8988T (cell line): ENCODE measurements around the gene LRMDA.

ENCODE experiments used
- DNase-seq: peaks from one replicate; pipeline ENCODE4 v3.0.0; 2011

LRMDA gene

GRCh38 chr10:76150876-76151288 lies 719.5 kb downstream of the LRMDA start:
- no peak for DNase-seq

GRCh38 chr10:76152186-76152585 lies 720.8 kb downstream of the LRMDA start:
- DNase-seq = no peak

GRCh38 chr10:76155961-76156360 lies 724.5 kb downstream of the LRMDA start:
- no peak for DNase-seq

- no peak for DNase-seq
Observed at GRCh38 chr10:76160446-76161300, 729.2 kb downstream of the LRMDA start.

GRCh38 chr10:76161301-76161582 lies 729.8 kb downstream of the LRMDA start:
- DNase-seq = no peak

- DNase-seq = no peak
Observed at GRCh38 chr10:76168437-76168836, 737.0 kb downstream of the LRMDA start.

- DNase-seq = no peak
Observed at GRCh38 chr10:76169246-76169645, 737.8 kb downstream of the LRMDA start.

GRCh38 chr10:76172020-76172419 lies 740.6 kb downstream of the LRMDA start:
- DNase-seq = no peak

- no peak for DNase-seq
Observed at GRCh38 chr10:76175533-76176165, 744.2 kb downstream of the LRMDA start.

GRCh38 chr10:76176166-76176550 lies 744.7 kb downstream of the LRMDA start:
- no peak for DNase-seq

- DNase-seq = no peak
Observed at GRCh38 chr10:76177936-76178335, 746.5 kb downstream of the LRMDA start.

GRCh38 chr10:76178532-76179292 lies 747.3 kb downstream of the LRMDA start:
- DNase-seq = no peak

- DNase-seq = no peak
Observed at GRCh38 chr10:76179806-76180205, 748.4 kb downstream of the LRMDA start.

- no peak for DNase-seq
Observed at GRCh38 chr10:76184647-76185046, 753.2 kb downstream of the LRMDA start.

GRCh38 chr10:76185471-76186301 lies 754.3 kb downstream of the LRMDA start:
- DNase-seq = no peak

- no peak for DNase-seq
Observed at GRCh38 chr10:76188216-76188615, 756.8 kb downstream of the LRMDA start.

- no peak for DNase-seq
Observed at GRCh38 chr10:76190634-76191270, 759.3 kb downstream of the LRMDA start.

- DNase-seq = no peak
Observed at GRCh38 chr10:76191336-76191735, 759.9 kb downstream of the LRMDA start.

- DNase-seq = no peak
Observed at GRCh38 chr10:76192151-76192550, 760.7 kb downstream of the LRMDA start.

- no peak for DNase-seq
Observed at GRCh38 chr10:76192694-76193320, 761.4 kb downstream of the LRMDA start.

GRCh38 chr10:76195654-76196390 lies 764.4 kb downstream of the LRMDA start:
- DNase-seq = no peak
